ENCODE data around the gene ZNF438. TPM values are rescaled to one million over a fixed set of nuclear protein-coding genes. Genes with fewer than 3 reads are reported as not detected.

ZNF438 gene
- total RNA-seq, 1 donor from 2014 or later = 7.6 TPM

DNA sequence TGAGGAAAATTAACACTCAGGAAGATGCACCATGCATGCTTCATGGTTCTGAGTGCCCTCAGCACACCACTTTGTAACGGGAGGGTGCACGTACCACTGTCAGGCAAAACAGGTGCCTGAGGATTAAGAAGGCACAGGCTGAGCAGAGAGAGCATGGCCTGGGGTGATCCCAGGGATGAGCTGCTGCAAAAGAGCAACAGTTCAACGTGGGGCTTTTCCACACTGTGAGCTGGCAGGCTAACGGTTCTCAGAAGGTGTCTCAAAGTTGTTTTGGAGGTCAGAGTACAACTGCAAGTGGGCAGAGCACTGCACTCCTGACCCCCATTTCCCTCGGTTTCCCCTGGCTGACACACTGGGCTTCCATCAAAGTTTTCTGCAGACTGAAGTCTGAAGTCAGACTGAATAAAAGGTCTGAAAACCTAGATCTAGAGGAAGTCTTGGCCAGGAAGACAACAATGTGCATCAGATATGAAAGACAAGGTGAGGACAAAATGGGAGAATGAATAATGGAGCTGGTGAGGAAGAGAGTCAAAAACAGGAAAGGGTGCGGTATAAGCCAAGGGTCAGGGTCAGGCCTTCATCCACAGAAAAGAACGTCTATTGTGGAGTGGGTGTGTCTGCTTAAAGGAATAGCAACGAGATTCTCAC is 20.5 kb downstream of the ZNF438 start:
- peak; percentile 68 for DNase-seq

DNA sequence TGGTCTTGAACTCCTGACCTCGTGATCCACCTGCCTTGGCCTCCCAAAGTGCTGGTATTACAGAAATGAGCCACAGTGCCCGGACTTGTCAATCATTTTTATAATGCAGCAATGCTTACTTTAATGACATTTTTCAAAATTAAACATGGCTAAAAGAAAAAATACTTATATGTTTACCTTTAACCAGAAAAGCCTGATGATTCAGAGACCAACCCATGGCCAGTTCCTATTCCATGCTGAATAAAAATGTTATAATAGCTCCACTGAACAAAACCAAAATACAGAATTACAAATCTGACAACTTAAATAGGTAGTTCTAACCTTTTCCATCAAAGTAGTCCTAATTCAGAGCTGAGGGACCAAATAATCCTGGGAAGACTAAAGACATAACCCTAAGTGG is 21.6 kb downstream of the ZNF438 start:
- DNase-seq = no peak

DNA sequence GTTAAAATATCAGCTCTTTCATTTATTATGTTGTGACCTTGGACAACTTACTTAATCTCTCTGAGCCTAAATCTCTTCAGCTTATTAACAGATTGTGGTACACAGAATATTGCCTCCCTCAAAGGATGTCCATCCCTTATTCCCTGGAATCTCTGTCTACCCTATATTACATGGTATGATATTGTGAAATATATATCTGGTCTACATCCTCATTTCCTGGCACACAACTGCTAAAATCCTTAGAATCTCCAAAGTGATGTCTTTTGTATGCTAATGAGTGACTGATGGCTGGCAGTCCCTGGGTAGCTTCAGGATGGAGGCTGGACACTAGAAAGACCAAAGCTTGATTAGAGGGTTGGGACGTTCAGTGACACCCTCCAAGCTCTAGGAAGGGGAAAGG is 25.8 kb downstream of the ZNF438 start:
- no peak for DNase-seq

DNA sequence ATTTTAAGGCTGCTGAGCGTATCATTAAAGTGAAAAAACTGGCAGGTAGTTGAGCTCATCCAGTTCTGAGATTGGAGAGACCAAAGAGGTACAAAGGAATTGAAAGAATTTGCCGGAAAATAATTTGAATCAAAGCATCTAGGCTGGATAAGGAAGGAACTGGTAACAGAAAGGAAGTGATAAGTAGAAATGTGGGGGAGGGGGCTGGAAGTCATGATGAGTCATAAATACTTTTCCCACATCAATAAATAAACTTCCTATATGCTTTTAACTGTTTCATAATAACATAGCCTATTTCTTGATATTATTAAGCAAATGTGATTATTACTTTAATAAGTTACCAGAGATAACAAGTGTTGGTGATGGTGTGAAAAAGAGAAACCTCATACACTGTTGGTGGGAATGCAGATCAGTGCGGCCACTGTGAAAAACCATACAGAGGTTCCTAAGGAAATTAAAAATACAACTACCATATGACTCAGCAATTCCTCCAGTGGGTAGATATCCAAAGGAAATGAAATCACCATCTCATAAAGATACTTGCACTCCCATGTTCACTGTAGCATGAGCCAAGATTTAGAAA is 27.0 kb downstream of the ZNF438 start:
- DNase-seq = no peak

DNA sequence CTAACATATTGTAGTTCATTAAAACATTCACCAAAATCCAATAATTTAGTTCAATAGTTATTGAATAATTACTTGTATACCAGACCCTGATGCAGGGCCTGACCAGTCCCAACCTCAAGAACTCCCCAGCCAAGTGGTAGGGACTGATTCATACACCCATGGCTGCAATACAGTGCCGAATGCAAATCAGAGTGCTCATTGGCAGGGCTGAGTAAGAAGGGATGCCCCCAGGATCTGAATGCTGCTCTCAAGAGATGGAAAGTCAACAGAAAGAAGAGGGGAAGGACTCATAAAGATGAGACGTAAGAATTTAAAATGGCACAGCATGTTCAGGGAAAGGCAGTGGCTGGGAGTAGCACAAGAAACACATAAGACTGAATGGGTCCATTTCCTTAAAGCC is 29.9 kb downstream of the ZNF438 start:
- no peak for DNase-seq

DNA sequence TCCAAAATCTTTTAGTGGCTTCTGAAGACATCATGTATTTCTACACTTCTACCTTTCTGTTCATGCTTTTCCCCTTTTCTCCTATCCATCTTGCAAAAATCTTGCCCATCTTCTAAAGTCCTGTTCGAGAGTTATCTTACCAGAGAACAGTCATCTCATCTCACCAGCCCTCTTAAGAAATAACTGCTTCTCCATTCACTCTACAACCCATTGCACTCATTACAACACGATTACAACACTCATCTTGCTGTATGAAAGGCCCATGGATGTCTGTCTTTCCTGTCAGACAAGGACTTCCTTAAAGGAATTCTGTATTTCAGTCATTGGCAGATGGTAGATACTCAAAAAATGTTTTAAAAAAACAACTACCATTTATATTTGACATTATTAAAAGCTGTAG is 30.8 kb downstream of the ZNF438 start:
- no peak for DNase-seq

DNA sequence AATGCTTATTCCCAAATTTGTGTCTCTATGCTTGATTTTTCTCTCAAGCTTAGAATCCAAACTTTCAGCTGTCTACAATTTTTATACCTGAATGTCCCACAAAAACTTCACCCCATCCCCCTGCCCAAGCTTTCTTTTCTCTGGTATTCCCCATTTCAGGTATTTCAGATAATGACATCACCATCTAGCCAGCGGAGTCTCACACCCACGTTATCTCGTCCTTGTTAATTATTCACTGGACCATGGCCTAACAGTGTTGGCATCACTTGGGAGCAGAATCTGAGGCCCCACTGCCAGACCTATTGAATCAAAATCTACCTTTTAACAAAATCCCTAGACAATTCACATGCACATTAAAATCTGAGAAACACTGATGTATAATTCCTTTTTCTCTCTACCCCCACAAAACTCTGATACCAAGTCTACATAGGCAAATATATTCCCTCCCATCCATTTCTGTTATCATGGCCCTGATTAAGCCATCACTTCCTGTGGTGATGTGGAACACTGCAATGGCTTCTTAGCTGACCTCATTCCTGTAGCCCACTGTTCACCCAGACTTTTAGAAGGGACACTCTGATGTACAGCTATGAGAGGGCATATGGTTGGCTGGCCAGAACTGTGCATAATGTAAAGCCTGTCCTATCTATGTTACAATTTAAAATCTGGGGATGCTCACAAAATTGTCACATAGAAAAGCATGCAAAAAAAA is 31.4 kb downstream of the ZNF438 start:
- no peak for DNase-seq

DNA sequence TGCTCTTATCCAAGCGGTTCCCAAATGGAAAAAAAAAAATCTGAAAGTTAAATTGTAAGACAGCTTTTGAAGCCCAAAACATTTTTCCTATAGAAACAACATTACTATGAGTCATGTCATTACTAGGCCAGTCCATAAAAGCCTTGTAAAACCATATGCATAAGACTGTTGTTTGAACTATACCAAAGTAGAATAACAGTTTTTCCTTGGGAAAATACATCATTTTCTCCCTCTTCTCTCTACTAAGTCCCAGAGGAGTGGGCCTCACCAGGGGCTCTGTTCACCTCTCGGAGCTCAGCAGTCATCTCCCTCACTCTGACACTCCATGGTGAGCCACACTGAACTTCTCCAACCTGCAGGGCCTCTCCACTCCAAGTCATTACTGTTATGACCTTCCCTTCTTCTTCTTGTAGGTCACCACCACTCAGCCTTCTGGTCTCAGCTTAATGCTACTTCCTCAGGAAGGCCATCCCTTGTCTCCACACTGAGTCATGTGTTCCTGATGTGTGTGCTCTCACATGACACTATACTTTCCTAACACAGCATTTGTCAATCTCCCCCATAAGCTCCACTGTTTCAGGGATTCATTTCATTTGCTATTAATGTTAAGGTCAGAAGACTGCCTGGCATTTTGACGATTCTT is 32.5 kb downstream of the ZNF438 start:
- DNase-seq = peak; percentile 35

DNA sequence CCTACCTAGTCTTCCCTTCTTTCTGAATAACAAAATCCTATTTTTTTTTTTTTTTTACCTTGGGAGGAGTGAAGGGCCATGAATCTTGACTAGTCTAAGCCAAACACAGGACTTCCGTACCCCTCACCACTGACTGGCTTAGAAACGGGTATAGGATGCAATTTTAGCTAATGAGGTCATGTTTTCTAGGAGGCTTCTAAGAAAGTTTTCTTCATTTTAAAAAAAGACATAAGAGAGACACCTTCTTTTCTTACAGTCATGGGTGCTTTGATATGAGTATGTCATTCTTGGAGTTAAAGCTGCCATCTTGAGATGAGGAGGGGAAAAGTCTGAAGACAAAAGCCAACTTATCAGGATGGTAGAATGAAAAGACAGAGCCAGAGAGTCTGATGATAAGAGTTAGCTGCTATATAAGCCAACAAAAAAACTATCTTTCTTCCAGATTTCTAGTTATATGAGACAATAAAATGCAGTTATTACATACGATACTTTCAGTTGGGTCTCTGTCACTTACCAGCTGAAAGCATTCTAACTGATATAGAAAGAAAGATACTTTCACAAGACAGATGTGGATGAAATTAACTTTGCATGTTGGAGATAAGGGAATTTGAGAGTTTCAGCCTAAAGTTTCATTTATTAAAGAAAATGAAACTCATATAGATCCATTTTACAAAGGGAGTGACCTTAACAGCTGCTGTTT is 34.0 kb downstream of the ZNF438 start:
- no peak for DNase-seq

DNA sequence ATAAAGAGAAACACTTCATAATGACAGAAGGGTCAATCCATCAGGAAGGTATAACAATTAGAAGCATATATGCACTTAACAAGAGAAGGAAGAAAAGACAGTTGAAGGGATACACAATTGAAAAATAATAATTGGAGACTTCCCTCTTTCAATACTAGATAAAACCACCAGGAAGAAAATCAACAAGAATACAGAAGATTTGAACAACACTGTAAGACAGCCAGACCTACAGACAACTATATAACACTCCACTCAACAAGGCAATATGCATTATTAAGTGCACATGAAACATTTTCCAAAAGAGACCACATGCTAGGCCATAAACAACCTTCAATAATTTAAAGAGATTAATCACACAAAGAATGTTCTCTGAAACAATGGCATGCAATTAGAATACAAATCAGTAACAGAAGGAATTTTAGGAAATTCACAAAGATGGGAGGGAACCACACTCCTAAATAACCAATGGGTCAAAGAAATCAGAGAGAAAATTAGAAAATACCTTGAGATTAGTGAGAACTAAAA is 35.1 kb downstream of the ZNF438 start:
- no peak for DNase-seq

DNA sequence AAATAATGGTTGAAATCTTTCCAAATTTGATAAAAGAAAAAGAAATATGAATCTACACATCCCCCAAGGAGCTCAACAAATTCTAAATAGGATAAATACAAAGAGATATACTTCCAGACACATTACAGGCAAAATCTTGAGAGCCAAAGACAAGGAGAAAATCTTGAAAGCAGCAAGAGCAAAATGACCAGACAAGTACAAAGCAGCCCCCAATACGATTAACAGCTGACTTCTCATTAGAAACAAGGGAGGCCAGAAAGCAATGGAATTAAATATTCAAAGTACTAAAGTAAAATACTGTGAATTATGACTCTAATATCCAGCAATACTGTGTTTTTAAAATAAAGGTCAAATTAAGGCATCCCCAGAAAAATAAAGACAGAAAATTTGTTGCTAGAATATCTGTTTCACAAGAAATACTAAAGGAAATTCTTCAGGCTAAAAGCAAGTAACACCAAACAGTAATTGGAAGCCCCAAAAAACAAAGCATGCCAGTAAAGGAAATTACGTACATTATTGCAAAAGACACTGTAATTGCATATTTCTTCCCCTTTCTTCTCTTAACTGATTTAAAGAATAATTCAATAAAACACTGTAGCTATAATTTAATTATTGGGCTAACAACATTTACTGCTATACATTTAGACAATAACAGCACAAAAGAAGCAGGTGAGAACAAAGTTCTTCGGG is 36.4 kb downstream of the ZNF438 start:
- DNase-seq = no peak

DNA sequence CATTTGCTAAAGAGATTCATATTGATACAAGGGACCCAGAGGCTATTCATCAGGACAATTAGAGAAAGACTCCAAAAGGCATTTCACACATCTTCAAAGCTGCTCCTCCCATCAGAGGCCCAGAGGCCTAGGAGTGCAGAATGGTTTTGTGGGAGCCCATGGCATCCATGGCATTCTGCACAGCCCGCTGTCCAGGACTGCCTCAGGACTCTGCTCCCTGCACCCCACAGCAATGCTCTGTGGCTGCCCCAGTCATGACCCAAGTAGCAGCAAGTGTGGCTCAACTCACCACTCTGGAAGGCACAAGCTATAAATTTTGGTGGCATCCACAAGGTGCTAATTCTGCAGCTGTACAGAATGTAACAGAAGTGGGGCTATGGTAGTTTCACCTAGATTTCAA is 38.5 kb downstream of the ZNF438 start:
- no peak for DNase-seq

DNA sequence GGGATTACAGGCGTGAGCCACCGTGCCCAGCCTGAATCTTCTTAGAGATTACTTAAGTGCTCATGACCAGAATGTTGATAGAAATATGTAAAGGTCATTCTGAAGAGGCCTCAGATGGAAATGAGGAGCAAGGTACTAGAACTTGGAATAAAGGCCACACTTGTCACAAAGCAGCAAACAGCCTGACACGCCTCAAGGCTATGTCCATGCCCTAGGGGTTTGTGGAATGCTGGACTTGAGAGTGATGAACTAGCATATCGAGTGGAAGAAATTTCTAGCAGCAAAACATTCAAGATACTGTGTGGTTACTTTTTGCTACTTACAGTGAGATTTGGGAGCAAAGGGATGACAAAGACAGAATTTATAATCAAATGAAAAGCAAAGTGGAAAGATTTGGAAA is 39.0 kb downstream of the ZNF438 start:
- no peak for DNase-seq

DNA sequence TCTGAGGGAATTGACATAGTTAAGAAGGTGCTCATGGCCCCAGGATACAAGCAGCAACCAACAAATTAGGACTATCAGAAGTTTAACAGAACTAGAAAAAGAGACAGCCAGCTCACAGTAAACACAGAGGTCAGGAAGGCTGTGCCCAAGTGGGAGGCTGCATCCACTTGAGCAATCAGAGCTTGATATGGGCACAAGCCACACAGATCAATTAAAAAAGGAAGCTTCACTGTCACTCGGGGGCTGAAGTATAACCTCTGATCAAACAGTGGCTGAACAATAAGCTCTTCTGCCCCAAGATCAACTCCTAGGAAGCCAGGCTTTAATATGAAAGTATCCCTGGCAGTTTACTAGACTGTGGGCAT is 40.0 kb downstream of the ZNF438 start:
- DNase-seq = no peak

DNA sequence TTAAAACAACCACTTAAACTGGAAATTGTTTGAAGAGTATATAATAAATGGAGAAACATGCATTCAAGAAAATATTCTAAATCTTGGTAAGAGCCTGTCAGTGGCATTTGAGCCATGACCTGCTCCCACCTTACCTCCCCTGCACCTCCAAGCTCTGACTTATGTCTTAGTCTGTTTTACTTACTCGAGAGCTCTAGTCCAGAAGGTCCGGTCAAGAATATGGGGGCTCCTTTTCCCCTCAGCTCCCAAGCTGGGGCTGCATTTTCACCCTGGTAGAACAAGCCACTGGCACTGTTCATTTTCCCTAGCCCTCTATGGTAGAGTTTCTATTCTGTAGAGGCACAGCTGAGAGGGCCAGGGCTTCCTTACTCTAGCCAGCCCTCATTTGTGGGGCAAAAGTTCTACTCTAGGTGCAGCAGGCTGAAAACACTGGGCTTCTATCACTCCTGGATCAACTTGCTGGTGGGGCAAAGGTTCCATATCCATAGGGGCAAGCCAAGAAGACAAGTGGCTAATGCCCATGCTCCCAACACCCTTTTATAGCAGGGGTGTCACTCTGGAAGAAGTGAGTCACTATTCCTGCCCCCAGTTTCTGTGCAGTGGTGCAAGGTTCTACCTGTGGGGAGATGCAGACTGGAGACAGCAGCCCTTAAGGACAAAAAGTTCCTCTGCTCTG is 40.6 kb downstream of the ZNF438 start:
- DNase-seq = no peak

DNA sequence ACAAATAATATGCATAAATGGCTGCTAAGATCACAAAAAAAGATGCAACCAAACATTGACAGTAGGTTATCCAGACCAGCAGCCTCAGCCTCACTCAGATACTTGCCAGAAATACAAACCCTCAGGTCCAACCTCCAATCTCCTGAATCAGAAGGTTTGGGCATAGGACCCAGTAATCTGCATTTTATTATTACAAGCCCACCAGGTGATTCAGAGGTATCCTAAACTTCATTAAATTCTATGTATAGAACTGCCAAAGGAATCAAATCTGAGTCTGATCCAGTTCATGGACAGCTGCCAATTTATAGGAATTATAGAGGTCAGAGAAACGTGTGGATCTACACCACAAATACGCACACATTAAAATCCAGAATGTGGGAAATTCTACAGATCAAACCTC is 41.3 kb downstream of the ZNF438 start:
- DNase-seq = no peak

DNA sequence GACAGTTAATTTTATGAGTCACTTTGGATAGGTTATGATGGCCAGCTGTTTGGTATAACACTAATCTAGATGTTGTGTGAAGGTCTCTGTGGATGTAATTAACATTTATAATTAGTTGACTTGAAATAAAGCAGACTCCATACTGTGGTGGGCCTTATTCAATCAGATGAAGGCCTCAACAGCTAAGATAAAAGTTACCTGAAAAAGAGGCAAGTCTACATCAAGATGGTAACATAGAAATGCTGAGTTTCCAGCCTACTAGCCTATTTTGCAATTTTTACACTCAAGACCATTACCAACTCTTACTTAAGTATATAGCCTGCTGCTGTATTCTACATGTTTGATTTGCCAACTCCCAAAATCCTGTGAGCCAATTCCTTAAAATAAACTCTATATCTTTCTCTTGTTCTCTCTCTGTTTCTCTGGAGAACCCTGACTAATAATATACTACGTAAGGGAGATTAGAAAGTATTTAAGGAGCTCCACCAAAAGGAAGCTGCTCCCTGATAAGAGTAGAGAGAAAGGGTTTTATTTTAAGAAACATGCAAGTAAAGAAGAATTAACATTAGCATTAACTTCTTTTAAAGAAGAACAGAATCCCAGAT is 42.7 kb downstream of the ZNF438 start:
- DNase-seq = no peak

DNA sequence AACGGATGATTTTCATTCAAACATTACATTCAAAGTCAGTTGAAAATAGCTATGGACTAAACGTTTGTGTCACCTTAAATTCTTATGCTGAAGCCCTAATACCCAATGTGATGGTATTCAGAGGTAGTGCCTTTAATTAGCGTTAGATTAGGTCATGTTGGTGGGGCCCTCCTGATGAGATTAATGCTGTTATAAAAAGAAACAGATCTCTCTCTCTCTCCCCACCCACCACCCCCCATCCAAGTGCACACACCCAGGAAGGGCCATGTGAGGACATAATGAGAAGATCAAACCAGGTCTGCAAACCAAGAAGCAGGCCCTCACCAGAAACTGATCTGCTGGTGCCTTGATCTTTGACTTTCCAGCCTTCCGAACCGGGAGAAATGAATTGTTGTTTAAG is 44.2 kb downstream of the ZNF438 start:
- no peak for DNase-seq

DNA sequence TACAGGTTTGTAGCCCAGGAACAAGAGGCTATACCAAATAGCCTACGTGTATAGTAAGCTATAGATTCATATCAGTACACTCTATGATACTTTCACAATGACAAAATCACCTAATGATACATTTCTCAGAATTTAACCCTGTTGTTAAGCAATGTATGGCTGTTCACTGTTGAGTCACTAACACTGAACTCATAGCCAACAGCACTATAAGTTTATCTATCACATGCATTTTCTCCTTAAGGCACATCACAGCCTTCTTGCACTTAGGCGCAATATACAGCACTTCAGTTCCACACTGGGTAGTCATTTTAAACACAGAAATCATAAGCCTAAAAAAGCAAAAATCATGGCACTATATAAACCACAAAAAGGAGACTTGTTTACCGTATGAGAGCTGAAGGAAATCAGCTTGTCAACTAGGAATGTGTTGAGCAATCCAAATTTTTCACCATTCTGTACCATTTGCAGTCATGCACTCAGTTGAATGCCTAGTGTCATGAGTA is 45.6 kb downstream of the ZNF438 start:
- DNase-seq = no peak

DNA sequence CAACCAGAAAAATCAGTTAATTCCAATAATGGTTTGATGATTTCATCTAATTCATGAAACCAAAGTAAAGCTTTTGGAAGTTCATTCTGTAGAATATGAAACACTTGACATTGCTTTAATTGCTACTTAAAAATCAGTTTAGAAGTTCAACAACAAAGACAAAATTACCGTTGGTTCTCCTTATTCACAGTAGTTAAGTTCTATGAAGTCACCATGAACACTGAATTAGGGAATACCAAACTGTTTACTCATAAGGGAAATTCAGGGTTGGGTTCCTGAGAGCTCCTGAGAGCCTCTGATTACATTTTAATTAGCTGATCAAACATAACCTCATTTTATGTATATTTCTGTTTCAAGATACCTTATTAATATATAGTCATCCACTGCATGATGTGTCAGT is 46.2 kb downstream of the ZNF438 start:
- DNase-seq = no peak
